ENCODE data around the gene IFT80.

Gene IFT80

DNA sequence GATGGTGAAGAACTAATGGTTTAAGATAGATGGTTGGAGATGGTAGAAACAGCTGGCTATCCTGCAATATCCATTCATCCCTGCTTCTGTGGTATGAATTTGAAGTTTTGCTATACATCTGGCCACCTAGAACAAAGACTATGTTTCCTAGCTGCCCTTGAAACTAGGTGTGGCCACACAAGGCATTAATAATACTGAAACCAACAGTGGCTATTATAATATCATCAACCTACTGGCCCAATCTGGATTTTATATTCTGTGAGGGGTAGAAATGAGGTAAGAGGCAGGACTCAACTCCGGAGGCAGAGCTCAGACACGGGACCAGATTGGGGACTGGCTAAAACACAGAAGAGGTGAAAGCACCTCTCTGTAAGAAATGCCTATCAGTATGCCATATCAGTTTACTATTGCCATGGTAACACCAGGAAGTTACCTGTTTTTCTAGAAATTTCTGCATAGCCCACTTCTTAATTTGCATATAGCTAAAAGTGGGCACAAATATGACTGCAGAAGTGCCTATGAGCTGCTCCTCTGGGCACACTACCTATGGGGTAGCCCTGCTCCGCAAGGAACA lies 8.4 kb downstream of the IFT80 start:
- no peak for TF ChIP-seq GATA3 (IDR thresholded peaks at IDR 0.05; ENCODE audit: low read depth, low read length)

DNA sequence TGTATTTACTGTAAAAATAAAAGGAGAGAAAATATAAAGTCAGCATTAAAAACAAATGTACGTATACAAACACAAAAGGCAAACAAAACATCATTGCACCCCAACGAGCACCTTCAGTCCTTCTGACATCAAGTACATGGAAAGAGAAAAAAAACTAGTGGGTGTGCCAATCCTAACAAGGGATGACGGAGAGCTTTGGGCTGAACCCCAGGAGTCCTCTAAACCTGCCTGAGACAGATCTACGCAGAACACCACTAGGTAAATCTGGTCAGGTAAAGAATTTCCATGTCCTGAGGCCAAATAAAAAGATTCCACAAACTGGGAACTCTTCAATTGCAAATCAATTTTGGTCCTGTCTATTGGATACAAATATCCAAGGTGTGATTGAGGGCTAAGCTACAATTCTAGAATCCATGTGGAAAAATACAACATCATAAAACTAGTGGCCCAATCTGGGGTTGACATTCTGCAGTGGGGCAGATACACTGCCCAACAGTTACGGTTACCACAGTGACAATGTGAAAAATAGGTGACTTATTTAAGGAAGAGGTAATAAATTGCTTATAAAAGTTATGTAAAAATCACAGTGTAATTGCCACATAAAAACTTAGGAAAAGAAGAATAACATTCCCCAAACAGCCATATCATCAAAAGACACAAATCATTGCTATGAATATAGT lies 14.2 kb downstream of the IFT80 start:
- TF ChIP-seq GATA2 (IDR thresholded peaks at IDR 0.05; ENCODE audit: low read depth, low read length) (no peak), GATA3 (IDR thresholded peaks at IDR 0.05; ENCODE audit: low read depth, low read length) (no peak)

DNA sequence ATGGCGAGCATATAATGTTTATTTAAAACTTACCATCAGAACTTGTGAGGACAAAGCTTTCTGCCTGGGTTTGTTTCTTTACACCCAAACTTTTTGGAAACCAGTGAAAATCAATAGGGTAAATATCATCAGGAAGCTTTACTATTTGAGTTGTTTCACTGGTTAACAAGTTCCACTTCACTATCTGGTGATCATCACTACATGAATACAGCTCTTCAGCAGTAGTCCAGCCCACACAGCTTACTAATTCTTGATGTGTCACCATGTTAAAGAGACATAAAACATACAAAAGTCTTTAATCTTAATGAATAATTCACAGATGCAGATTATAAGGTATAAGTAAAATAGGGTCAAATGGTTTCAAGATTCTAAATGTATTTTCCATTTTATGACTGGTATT lies 17.6 kb downstream of the IFT80 start:
- no peak for TF ChIP-seq GATA2 (IDR thresholded peaks at IDR 0.05; ENCODE audit: low read depth, low read length)
- TF ChIP-seq GATA3 (IDR thresholded peaks at IDR 0.05; ENCODE audit: low read depth, low read length) = no peak

DNA sequence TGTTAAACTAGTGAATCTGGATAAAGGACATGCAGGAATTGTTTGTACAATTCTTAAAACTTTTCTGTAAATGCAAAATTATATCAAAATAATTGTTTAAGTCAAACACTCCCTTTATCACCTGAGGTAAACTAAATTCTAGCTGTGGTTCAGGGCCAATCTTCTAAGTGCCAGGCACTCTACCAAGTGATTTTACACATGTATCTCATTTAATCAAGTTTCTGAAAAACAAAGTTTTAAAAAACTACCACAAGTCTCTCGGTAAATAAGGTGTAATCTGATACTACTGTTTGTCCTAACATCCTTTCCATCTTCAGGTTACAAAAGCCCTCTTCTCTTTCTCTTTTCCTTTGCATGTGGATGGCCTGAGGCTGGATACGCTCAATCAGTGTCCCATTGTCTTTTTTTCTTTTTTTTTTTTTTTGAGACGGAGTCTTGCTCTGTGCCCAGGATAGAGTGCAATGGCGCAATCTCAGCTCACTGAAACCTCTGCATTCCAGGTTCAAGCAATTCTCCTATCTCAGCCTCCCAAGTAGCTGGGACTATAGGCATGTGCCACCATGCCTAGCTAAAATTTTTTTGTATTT lies 19.3 kb downstream of the IFT80 start:
- TF ChIP-seq GATA3 (IDR thresholded peaks at IDR 0.05; ENCODE audit: low read depth, low read length) = no peak
- no peak for TF ChIP-seq GATA2 (IDR thresholded peaks at IDR 0.05; ENCODE audit: low read depth, low read length)

DNA sequence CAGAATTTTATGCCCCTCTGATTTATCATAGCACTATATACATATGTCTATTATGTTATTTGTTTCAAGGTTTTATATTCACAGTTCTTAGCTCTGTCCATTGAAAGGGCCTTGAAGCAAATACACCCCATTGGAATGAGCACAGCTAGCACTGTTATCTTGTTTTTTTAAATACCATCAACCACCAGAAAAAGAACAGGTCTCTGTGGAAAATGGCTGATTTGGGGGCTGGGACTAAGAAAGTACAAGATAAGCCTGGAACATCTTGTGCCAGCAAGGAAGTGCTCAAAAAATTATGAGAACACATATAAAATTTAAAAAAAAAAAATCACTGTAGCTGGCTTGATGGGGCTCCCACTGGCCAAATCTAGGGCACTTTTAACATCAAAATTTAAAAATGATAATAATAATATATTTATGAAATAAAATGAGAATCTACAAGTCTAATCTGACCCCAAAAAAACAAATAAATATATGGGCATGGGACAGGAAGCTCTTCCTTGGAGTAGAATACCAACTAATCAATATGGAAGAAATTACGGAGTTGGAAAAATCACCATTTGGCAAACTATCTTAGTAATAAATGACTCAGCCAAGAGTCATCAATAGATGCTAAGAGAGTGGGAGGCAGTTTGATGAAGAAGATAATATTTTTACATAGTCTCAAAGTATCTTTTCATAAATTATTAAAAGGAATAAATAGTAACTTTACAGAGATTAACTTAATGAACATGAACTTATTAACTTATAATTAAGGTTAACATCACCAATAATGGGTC lies 20.5 kb downstream of the IFT80 start:
- no peak for TF ChIP-seq GATA3 (IDR thresholded peaks at IDR 0.05; ENCODE audit: low read depth, low read length)
- TF ChIP-seq GATA2 (IDR thresholded peaks at IDR 0.05; ENCODE audit: low read depth, low read length) = no peak

DNA sequence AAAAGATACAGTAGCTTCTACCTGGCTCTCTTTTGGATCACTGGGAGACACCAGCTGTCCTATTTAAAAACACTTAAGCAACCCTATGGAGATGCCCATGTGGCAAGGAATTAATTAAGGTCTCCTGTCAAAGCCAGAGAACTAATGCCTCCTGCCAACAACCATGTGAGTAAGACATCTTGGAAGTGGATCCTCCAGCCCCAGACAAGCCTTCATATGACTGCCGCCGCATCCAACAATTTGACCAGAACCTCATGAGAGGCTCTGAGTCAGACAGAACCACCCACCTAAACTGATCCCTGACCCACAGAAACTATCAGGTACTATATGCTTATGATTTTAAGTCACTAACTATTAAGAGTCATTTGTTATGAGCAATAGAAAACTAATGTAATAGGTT lies 22.3 kb downstream of the IFT80 start:
- no peak for TF ChIP-seq GATA2 (IDR thresholded peaks at IDR 0.05; ENCODE audit: low read depth, low read length)
- no peak for TF ChIP-seq GATA3 (IDR thresholded peaks at IDR 0.05; ENCODE audit: low read depth, low read length)

DNA sequence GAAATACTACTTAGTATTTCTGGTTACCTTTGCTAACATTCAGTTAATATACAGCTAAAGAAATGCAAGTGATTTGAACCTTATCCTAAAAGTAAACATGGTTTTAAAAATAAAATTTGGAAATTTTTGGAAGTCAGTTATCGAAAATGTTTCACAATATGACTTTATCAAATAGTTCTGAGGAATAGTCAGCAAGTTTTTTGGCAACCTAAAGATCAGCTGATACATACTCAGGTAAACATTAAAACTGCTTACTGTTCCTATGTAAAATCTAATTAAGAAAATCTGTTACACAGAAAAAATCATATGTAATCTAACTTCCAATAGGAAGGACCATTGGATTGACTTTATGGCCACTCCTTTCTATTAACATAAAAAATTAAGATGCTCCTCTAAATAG lies 24.1 kb downstream of the IFT80 start:
- TF ChIP-seq GATA2 (IDR thresholded peaks at IDR 0.05; ENCODE audit: low read depth, low read length) = no peak
- no peak for TF ChIP-seq GATA3 (IDR thresholded peaks at IDR 0.05; ENCODE audit: low read depth, low read length)

DNA sequence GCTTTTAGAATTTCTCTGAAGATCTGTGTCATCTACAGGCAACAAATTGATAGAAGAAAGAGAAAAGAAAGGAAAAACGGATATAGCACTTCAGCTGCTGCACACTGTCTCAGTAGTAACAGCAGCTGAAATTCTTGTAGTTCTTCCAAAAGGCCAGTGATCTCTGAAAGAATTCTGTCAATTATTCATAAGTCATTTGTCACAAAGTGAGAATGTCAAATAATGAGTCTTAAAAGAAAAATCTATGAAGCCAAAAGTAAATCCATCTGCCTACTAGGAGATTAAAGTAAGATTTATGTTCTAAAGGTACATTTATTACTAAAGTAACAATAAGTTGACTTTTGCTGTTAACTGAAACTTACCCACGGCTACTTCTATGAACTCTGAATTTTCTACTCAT lies 24.6 kb downstream of the IFT80 start:
- TF ChIP-seq GATA3 (IDR thresholded peaks at IDR 0.05; ENCODE audit: low read depth, low read length) = no peak
- no peak for TF ChIP-seq GATA2 (IDR thresholded peaks at IDR 0.05; ENCODE audit: low read depth, low read length)

DNA sequence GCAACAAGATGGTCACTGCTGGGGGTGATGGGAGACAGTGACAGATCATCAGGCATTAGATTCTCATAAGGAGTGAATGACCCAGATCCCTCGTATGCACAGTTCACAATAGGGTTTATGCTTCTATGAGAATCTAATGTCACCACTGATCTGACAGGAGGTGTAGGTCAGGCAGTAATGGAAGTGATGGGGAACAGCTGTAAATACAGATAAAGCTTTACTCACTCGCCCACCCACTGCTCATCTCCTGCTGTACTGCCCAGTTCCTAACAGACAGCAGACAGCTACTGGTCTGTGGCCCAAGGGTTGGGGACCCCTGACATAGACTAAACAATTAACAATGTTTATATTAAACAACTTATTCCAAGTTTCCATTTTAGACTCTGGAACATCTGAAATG lies 25.4 kb downstream of the IFT80 start:
- TF ChIP-seq GATA2 (IDR thresholded peaks at IDR 0.05; ENCODE audit: low read depth, low read length) = no peak
- no peak for TF ChIP-seq GATA3 (IDR thresholded peaks at IDR 0.05; ENCODE audit: low read depth, low read length)

DNA sequence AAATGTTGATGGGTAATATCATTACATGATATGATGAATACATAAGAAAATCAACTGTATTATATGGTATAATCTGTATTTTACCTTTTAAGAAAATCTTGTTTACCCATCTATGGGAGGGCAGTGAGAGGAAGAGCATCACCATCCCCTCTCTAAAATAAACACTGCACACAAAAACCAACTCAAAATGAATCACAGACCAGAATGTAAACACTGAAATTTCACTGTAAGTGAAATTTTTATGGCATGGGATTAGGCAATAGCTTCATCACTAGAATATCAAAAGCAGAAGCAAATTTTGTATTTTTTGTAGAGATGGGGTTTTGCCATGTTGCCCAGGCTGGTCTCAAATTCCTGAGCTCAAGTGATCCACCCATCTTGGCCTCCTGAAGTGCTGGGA lies 26.2 kb downstream of the IFT80 start:
- TF ChIP-seq GATA3 (IDR thresholded peaks at IDR 0.05; ENCODE audit: low read depth, low read length) (no peak), GATA2 (IDR thresholded peaks at IDR 0.05; ENCODE audit: low read depth, low read length) (no peak)

DNA sequence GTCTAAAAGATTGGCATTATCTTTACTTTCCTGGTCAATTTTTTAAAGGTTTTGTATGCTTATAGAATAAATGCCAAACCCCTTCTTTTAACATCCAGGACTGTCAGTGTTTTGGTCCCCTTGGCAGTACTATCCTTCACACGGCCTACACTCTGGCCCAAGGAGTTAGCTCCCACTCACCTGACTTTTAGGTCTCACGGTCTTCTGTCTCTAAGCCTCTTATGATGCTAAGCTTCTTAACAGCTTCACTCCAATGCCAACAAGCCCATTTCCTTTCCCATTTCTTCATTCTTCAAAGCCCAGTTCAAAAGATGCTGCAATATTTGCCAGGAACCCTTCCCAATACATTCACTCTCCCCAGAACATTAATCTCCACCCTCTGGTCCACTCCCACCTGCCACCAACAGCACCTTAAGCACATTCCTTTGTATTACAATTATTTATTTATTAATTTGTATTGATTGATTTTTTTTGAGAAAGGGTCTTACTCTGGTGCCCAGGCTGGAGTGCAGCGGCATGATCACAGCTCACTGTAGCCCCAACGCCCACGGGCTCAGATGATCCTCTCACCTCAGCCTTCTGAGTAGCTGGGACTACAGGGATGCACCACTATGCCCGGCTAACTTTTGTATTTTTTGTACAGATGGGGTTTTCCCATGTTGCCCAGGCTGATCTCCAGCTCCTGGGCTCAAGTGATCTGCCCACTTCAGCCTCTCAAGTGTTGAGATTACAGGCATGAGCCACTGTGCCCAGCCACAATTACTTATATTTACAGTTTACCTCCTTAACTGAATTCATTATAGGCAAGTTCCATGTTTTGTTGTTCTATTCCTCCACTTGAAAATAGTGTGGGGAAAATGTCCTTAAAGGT lies 27.8 kb downstream of the IFT80 start:
- TF ChIP-seq GATA3 (IDR thresholded peaks at IDR 0.05; ENCODE audit: low read depth, low read length) = no peak
- TF ChIP-seq GATA2 (IDR thresholded peaks at IDR 0.05; ENCODE audit: low read depth, low read length) = no peak

DNA sequence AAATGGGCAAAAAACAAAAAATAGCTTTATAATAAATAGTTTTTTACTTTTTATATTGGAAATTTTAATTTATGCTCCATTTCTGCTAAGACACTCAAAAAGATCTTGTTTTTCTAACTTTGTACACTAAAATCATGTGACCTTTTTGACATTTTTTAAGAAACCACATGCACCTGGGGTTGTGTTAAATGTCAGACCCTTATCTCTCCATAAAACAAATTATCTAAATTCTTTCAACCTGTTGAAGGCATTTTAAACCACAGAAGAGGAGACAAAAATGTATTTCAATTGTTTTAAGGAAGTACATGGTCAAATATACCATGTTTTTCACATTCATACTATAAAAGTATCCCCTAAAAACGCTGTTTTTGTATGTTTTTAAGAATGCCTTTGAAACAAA lies 29.2 kb downstream of the IFT80 start:
- no peak for TF ChIP-seq GATA2 (IDR thresholded peaks at IDR 0.05; ENCODE audit: low read depth, low read length)
- TF ChIP-seq GATA3 (IDR thresholded peaks at IDR 0.05; ENCODE audit: low read depth, low read length) = no peak

DNA sequence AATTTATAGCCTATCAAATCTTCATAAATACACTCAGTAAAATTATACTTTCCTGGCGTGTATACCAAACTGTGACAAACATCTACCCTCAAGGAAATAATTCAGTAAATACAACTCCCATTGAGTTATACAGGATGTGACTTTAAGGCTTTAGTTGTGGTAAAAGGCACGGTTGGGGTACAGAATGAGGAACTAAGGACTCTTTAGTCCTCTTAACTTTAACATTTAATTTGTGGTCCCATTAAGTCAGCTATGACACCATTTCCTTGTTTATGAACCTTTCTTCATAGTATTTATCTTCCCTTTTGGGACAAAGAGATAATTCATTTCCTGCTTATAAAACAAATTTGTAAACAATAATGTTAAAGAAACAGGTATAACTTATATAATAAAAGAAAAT lies 30.2 kb downstream of the IFT80 start:
- TF ChIP-seq GATA2 (IDR thresholded peaks at IDR 0.05; ENCODE audit: low read depth, low read length) (no peak), GATA3 (IDR thresholded peaks at IDR 0.05; ENCODE audit: low read depth, low read length) (no peak)
